H1 (cell line): Measurements from ENCODE around the gene CCDC120. TPM values are rescaled to one million over a fixed set of nuclear protein-coding genes. Genes with fewer than 3 reads are reported as not detected.

Experiments used
- CTCF ChIA-PET: fragments of 300-600 bp; sonication (Branson Sonifier 250); formaldehyde crosslinking; loops from one replicate; lab custom pipeline; 2021; ENCODE audit not compliant: partially characterized antibody; lab: Charles Lee
- POLR2A ChIA-PET: fragments of 300-600 bp; sonication (Branson Sonifier 250); formaldehyde crosslinking; loops from one replicate; lab custom pipeline; 2021; ENCODE audit warnings: inconsistent platforms; ENCODE audit not compliant: partially characterized antibody; lab: Charles Lee
- DNase-seq, 2 experiments: peaks; one replicate each; pipeline versions ENCODE4 v3.0.0 to v3.0.0-alpha.2; 2010 to 2022; ENCODE audit warnings: low spot score in 2 of 2, low read depth in 1 of 2, mixed read lengths in 1 of 2
- FAIRE-seq: peaks from 2 replicates; lab custom pipeline; 2011; peaks lifted over from hg19 to GRCh38; lab: Jason Lieb, UNC
- H2AFZ ChIP-seq: 2 replicates; pipeline ENCODE4 v1.8.1; 2012; ENCODE audit warnings: low read length, inconsistent platforms
- H2AK5ac ChIP-seq: 2 replicates; pipeline ENCODE4 v1.6.1; 2013; ENCODE audit warnings: low read depth, low read length
- H2BK120ac ChIP-seq: replicated peaks from 2 replicates; pipeline ENCODE3; 2013; ENCODE audit warnings: low read depth, low read length, inconsistent platforms
- H2BK12ac ChIP-seq: 2 replicates; pipeline ENCODE4 v1.6.1; 2013; ENCODE audit warnings: low read depth, low read length
- H2BK15ac ChIP-seq: 2 replicates; pipeline ENCODE4 v1.6.1; 2013; ENCODE audit warnings: low read length
- H2BK20ac ChIP-seq: 2 replicates; pipeline ENCODE4 v1.6.1; 2013; ENCODE audit warnings: low read length
- H2BK5ac ChIP-seq: 2 replicates; pipeline ENCODE4 v1.6.1; 2013; ENCODE audit warnings: low read depth, low read length
- H3K14ac ChIP-seq: 2 replicates; pipeline ENCODE4 v1.6.1; 2013; ENCODE audit warnings: inconsistent platforms; ENCODE audit not compliant: insufficient read length
- H3K18ac ChIP-seq: 2 replicates; pipeline ENCODE4 v1.6.1; 2013; ENCODE audit warnings: low read length; ENCODE audit errors: extremely low read depth
- H3K23ac ChIP-seq: 2 replicates; pipeline ENCODE4 v1.6.1; 2013; ENCODE audit warnings: inconsistent platforms; ENCODE audit not compliant: insufficient read length
- H3K23me2 ChIP-seq: 2 replicates; pipeline ENCODE4 v1.6.1; 2013; ENCODE audit warnings: low read depth, low read length
- H3K27ac ChIP-seq: 2 replicates; pipeline ENCODE4 v1.6.1; 2011; ENCODE audit warnings: low read depth, low read length, inconsistent platforms
- H3K27me3 ChIP-seq, 4 experiments: replicated peaks in 1 of 4; 1 replicate in 1 of 4; 2 replicates in 3 of 4; pipeline versions ENCODE4 v1.6.1 to v1.8.1; 2011 to 2013; ENCODE audit warnings: low read length in 3 of 4, mild to moderate bottlenecking in 3 of 4, inconsistent platforms in 2 of 4, mixed read lengths in 2 of 4, moderate library complexity in 1 of 4; ENCODE audit not compliant: control insufficient read depth in 3 of 4, insufficient read depth in 3 of 4; ENCODE audit errors: extremely low read depth in 1 of 4
- H3K36me3 ChIP-seq, 4 experiments: 2 replicates each; pipeline versions ENCODE4 v1.6.1 to v1.8.1; 2011 to 2013; ENCODE audit warnings: mild to moderate bottlenecking in 4 of 4, low read length in 3 of 4, moderate library complexity in 2 of 4, control low read depth in 1 of 4, inconsistent platforms in 1 of 4; ENCODE audit not compliant: insufficient read depth in 4 of 4, control insufficient read depth in 2 of 4
- H3K4ac ChIP-seq: replicated peaks from 2 replicates; pipeline ENCODE3; 2013; ENCODE audit warnings: low read length, low read depth, mixed read lengths, inconsistent platforms; ENCODE audit not compliant: insufficient read length
- H3K4me1 ChIP-seq, 4 experiments: replicated peaks in 1 of 4; 1 replicate in 1 of 4; 2 replicates in 3 of 4; pipeline versions ENCODE4 v1.6.1 to v1.8.1; 2011 to 2013; ENCODE audit warnings: low read length in 3 of 4, inconsistent platforms in 2 of 4, mixed read lengths in 1 of 4; ENCODE audit not compliant: insufficient read depth in 4 of 4, control insufficient read depth in 3 of 4
- H3K4me2 ChIP-seq, 2 experiments: 2 replicates each; pipeline versions ENCODE4 v1.6.1 to v1.8.1; 2011 to 2013; ENCODE audit warnings: low read depth in 2 of 2, low read length in 2 of 2, control low read depth in 1 of 2, inconsistent platforms in 1 of 2, mild to moderate bottlenecking in 1 of 2; ENCODE audit not compliant: insufficient read depth in 1 of 2
- H3K4me3 ChIP-seq, 4 experiments: fragments of 200-600, 300-600 bp in 1 of 4; sonication (generic), shearing (Covaris generic), sonication (Bioruptor Twin) in 1 of 4; 2 replicates each; pipeline versions ENCODE4 v1.5.1 to v1.8.1; 2011 to 2016; ENCODE audit warnings: low read length in 4 of 4, low read depth in 3 of 4, control low read depth in 2 of 4, inconsistent platforms in 2 of 4, mild to moderate bottlenecking in 2 of 4, mixed read lengths in 1 of 4, moderate library complexity in 1 of 4; ENCODE audit not compliant: insufficient read depth in 2 of 4; ENCODE audit errors: extremely low read depth in 1 of 4
- H3K56ac ChIP-seq: replicated peaks from 2 replicates; pipeline ENCODE3; 2013; ENCODE audit warnings: low read depth, mild to moderate bottlenecking, mixed read lengths, low read length, inconsistent platforms; ENCODE audit not compliant: insufficient read length
- H3K79me1 ChIP-seq: 2 replicates; pipeline ENCODE4 v1.6.1; 2013; ENCODE audit warnings: low read depth, low read length, control low read depth
- H3K79me2 ChIP-seq, 2 experiments: 2 replicates each; pipeline versions ENCODE4 v1.6.1 to v1.8.1; 2012 to 2013; ENCODE audit warnings: low read length in 2 of 2, mild to moderate bottlenecking in 2 of 2, inconsistent platforms in 1 of 2; ENCODE audit not compliant: insufficient read depth in 2 of 2, control insufficient read depth in 1 of 2
- H3K9ac ChIP-seq, 4 experiments: replicated peaks in 1 of 4; 1 replicate in 1 of 4; 2 replicates in 3 of 4; pipeline versions ENCODE4 v1.6.1 to v1.8.1; 2011 to 2013; ENCODE audit warnings: low read depth in 3 of 4, low read length in 3 of 4, control low read depth in 2 of 4, mild to moderate bottlenecking in 2 of 4, moderate library complexity in 2 of 4, inconsistent platforms in 1 of 4; ENCODE audit errors: extremely low read depth in 1 of 4
- H3K9me3 ChIP-seq, 2 experiments: 2 replicates each; pipeline versions ENCODE4 v1.6.1 to v1.8.1; 2012 to 2013; ENCODE audit warnings: mild to moderate bottlenecking in 2 of 2, moderate library complexity in 2 of 2, control low read depth in 1 of 2, inconsistent platforms in 1 of 2, low read depth in 1 of 2, low read length in 1 of 2, mixed read lengths in 1 of 2; ENCODE audit not compliant: insufficient read depth in 2 of 2
- H4K20me1 ChIP-seq, 2 experiments: replicated peaks in 1 of 2; 2 replicates each; pipeline versions ENCODE3 to v1.8.1; 2011 to 2013; ENCODE audit warnings: inconsistent platforms in 2 of 2, low read length in 2 of 2, mild to moderate bottlenecking in 1 of 2; ENCODE audit not compliant: insufficient read depth in 2 of 2, control insufficient read depth in 1 of 2
- H4K5ac ChIP-seq: 2 replicates; pipeline ENCODE4 v1.6.1; 2013; ENCODE audit warnings: low read length, low read depth, mixed read lengths, inconsistent platforms; ENCODE audit not compliant: insufficient read length
- H4K8ac ChIP-seq: 2 replicates; pipeline ENCODE4 v1.8.0; 2013; ENCODE audit warnings: mild to moderate bottlenecking, moderate library complexity, low read length, inconsistent platforms; ENCODE audit not compliant: insufficient read depth; ENCODE audit errors: extremely low read depth
- H4K91ac ChIP-seq: replicated peaks from 2 replicates; pipeline ENCODE3; 2013; ENCODE audit warnings: low read length, mixed read lengths, inconsistent platforms; ENCODE audit not compliant: insufficient read length
- KDM1A ChIP-seq: fragments of 200-600, 300-600 bp; sonication (generic); IDR thresholded peaks from 2 replicates; pipeline ENCODE4 v1.7.1; 2016; ENCODE audit warnings: mild to moderate bottlenecking, low read length, borderline replicate concordance
- MAX ChIP-seq: IDR thresholded peaks from 2 replicates; pipeline ENCODE4 v1.6.1; 2012; ENCODE audit warnings: inconsistent platforms
- POU5F1 ChIP-seq: IDR thresholded peaks from 2 replicates; pipeline ENCODE4 v1.6.1; 2011; ENCODE audit warnings: low read depth, mild to moderate bottlenecking, low read length, moderate library complexity
- WGBS, 2 experiments: shearing (Covaris generic) in 1 of 2; methylation state at CpG; one replicate each; pipeline versions ENCODE4 v1.1.6 to v1.1.7; 2013 to 2015; ENCODE audit warnings: low lambda C conversion rate in 2 of 2, mixed read lengths in 2 of 2, inconsistent platforms in 1 of 2, low coverage in 1 of 2, missing lambda C conversion rate in 1 of 2; ENCODE audit not compliant: insufficient replicate concordance in 2 of 2, insufficient coverage in 1 of 2, insufficient read length in 1 of 2; ENCODE audit errors: extremely low coverage in 1 of 2, missing lambda C conversion rate in 1 of 2; 5-methylcytosine and 5-hydroxymethylcytosine counted together
- polyA plus RNA-seq, 7 experiments: library from polyadenylated mRNA; depleted of rRNA in 3 of 7; stranded (reverse) in 5 of 7; unstranded in 2 of 7; fragments of >200 nt in 5 of 7; fragments of 200-250 nt in 2 of 7; gene quantifications; 1 replicate in 5 of 7; 2 replicates in 1 of 7; 4 replicates in 1 of 7; pipeline versions ENCODE4 v1.2.1 to v1.2.3, GENCODE V29; 2011 to 2013; ENCODE audit warnings: missing spikeins in 2 of 7, mixed read lengths in 2 of 7
- total RNA-seq: library from RNA; stranded (reverse); fragmentation: NEBNext Ultra II Directional; extraction: Animal tissue kit (Norgen Biotek cat#: 25700); gene quantifications from 2 replicates; pipeline ENCODE4 v1.2.1, GENCODE V29; 2021

The CCDC120 gene
- total and polyA plus RNA-seq, 2 of the 8 experiments (the other 6 are each of a cell fraction or from before 2014, with no cell fraction given): 4.9 to 11.9 TPM

- CTCF ChIA-PET: interaction anchor here (0.8 to 1.6 kb wide), 6 partner anchors 16 to 214 kb away, joined by 3 to 5 read pairs (median 4); partner anchors contain the start of gene KCND1
Measured at GRCh38 chrX:49043987-49044281, 14.9 kb upstream of the CCDC120 start.

More at GRCh38 chrX:49043987-49044281, 14.9 kb upstream of the CCDC120 start:
- FAIRE-seq (no peak), DNase-seq (no peak)
- H2BK120ac ChIP-seq: no peak overlapping the region
- no peak overlapping the region for H4K5ac ChIP-seq
- H3K9ac ChIP-seq: no peak overlapping the region
- peaks cover 9 to 23% of the 10 kb centered on the region in 2 experiments; a peak in 3 of 4 replicates for H3K79me2 ChIP-seq
- H3K4me2 ChIP-seq: peak overlapping the region; percentile 2 to 61; a peak in 3 of 4 replicates
- no peak overlapping the region for H4K8ac ChIP-seq
- peaks cover 0 to 6% (median 3%) of the 10 kb centered on the region in 4 experiments; a peak in 3 of 8 replicates for H3K36me3 ChIP-seq
- peaks cover 2% of the 10 kb centered on the region; the same call in 1 of the 2 replicates for H3K23me2 ChIP-seq
- no peak overlapping the region for H2BK12ac ChIP-seq
- no peak overlapping the region for H3K56ac ChIP-seq
- no peak overlapping the region for H4K91ac ChIP-seq
- no peak overlapping the region for H2AFZ ChIP-seq
- POLR2A ChIA-PET: interaction anchor here (1.3 to 3.1 kb wide), 6 partner anchors 9 to 120 kb away, joined by 3 to 16 read pairs (median 4); partner anchors contain the start of genes GRIPAP1, KCND1, OTUD5 and WDR45
- TF ChIP-seq POU5F1 (no peak), MAX (0 out of 2 replicates have a peak, but pooled peaks have one; percentile 14), KDM1A (peak; percentile 26; the same call in 1 of the 2 replicates)
- 12% methylated on average over 13 of the region's 13 CpGs; no CpG with 5 or more reads in 1 of the 2 experiments for WGBS, 2 experiments
- H3K14ac ChIP-seq: no peak overlapping the region
- no peaks in the 10 kb centered on the region for H3K9me3 ChIP-seq
- no peak overlapping the region for H3K27ac ChIP-seq
- peak overlapping the region; percentile 13 to 55 (median 35); a peak in 6 of 8 replicates for H3K4me3 ChIP-seq
- H3K4me1 ChIP-seq: peaks cover 5 to 11% (median 6%) of the 10 kb centered on the region in 4 experiments
- no peak overlapping the region for H2BK15ac ChIP-seq
- H3K18ac ChIP-seq: peak overlapping the region; percentile 48; the same call in 1 of the 2 replicates
- no peak overlapping the region for H2AK5ac ChIP-seq
- no peak overlapping the region for H3K4ac ChIP-seq
- H3K79me1 ChIP-seq: no peaks in the 10 kb centered on the region
- H2BK20ac ChIP-seq: no peak overlapping the region
- H3K27me3 ChIP-seq: no peaks in the 10 kb centered on the region
- no peaks in the 10 kb centered on the region for H4K20me1 ChIP-seq
- no peak overlapping the region for H3K23ac ChIP-seq
- peak overlapping the region; percentile 68; the same call in 1 of the 2 replicates for H2BK5ac ChIP-seq
